ENCODE results near the gene CFAP68.
A peak's percentile ranks its signal among the peaks of the same experiment; 100 is the strongest.
"Not testable (repeated sequence)": the region's sequence is repeated elsewhere in the genome, so short reads cannot be mapped to it uniquely, and the experiment has no call there.

The CFAP68 gene

DNA sequence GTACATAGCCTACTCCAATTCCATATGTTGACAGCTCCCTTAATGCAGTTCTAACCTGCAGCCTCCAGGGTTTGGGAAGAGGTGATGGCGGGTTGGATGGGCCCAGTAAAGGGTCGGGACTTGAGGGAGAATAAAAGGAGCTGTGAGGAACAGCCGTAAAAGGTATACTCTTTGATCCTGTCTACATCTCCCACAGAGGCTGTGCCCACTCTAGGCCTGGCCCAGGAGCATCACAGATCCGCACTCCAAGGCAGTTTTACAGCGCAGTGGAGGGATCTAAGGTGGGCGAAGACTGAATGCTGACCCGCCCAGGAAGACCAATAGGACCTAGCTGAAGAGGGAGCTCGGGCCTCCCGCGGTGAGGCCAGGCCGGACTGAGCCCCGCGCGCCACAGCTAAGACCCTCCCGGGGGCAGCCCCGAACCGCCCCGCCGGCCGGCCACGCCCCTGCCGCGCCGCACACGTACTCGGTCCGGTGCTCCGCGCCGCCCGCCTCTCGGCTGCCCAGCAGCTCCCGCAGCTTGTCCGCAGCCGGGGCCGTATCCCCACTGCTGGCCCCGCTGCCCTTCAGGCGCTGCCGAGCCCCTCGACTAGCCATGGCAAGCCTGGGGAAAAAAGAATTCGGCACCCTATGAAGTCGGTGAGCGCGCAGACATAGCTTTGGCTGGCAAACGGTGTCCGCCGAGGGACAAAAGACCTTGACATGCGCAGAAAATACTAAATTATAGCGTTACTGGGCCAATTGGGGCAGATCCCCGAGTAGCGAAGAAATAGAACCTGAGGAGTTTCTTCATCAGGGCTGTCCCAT lies 8.3 kb upstream of the CFAP68 start, which contains the start of gene ALG9:
TSS of gene ALG9 (minus strand) at position 696 of the 807 bp plus-strand sequence. CDS start at position 597, 99 bp downstream.
- H3K27ac ChIP-seq: peak within 1 kb of the TSS; percentile 81
- TF ChIP-seq, protein P1, sequence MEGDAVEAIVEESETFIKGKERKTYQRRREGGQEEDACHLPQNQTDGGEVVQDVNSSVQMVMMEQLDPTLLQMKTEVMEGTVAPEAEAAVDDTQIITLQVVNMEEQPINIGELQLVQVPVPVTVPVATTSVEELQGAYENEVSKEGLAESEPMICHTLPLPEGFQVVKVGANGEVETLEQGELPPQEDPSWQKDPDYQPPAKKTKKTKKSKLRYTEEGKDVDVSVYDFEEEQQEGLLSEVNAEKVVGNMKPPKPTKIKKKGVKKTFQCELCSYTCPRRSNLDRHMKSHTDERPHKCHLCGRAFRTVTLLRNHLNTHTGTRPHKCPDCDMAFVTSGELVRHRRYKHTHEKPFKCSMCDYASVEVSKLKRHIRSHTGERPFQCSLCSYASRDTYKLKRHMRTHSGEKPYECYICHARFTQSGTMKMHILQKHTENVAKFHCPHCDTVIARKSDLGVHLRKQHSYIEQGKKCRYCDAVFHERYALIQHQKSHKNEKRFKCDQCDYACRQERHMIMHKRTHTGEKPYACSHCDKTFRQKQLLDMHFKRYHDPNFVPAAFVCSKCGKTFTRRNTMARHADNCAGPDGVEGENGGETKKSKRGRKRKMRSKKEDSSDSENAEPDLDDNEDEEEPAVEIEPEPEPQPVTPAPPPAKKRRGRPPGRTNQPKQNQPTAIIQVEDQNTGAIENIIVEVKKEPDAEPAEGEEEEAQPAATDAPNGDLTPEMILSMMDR (conservative IDR thresholded peaks at IDR 0.05): peak; percentile 44

DNA sequence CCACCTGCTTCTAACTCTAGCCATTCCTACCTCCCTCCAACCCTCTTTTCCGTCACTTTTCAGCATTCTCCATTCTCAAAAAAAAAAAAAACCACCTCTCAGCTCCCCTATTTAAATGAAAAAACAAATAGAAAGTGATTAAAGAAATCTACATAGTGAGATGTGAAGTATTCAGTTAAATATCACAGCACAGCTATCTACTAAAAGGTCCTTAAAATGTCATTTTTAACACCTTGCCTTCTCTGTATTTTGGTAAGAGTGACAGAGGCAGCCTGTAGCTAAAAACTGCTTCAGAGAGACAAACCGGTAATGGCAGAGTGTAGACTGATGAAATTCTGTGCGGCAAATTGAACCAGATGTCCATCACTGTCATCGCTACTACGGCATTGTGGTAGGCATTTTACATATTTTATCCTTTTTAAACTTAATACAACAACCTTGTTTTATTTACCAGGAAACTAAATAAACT lies 7.6 kb upstream of the CFAP68 start:
- TF ChIP-seq, protein P1 (conservative IDR thresholded peaks at IDR 0.05): no peak
- peak overlapping the region; percentile 81 for H3K27ac ChIP-seq

DNA sequence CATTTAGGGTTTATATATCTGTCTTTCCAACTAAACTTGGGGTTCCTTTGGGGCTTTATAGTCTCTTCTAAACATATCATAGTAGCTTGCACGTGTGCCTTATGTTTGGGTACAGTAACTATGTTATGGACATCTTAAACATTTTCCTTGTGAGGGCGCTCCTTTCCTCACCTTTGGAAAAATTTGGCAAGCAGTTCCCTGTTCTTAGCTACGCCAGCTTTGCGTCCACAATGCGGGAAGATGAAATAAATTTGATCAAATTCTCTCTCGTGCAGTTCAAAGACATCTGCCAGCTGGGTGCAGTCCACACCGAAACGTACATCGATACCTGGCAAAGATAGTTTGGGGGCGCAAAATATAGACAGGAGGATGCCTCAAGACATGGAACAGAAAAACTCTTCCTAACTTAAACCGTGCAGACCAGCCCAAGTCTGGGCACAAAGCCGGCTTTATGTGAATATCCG lies 924 bp upstream of the CFAP68 start:
- TF ChIP-seq, protein P1 (conservative IDR thresholded peaks at IDR 0.05): no peak
- H3K27ac ChIP-seq: peak overlapping the region; percentile 87

DNA sequence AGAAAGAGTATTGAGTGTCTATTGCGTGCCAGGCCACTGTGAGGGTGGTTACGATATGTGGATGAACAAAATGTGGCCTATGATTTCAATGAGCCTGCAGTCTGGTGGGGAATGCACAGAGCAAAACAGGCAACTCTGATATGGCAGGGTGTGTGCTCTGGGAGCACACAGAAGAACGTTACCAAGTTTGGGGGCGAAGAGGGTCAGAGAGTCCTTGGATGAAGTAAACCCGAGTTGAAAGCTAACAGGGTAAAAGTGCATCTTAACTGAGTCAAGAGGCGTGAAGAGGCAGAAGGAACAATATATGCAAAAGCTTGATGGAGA lies 258 bp downstream of the CFAP68 start:
- TF ChIP-seq, protein P1 (conservative IDR thresholded peaks at IDR 0.05): no peak
- H3K27ac ChIP-seq: peak overlapping the region; percentile 87

DNA sequence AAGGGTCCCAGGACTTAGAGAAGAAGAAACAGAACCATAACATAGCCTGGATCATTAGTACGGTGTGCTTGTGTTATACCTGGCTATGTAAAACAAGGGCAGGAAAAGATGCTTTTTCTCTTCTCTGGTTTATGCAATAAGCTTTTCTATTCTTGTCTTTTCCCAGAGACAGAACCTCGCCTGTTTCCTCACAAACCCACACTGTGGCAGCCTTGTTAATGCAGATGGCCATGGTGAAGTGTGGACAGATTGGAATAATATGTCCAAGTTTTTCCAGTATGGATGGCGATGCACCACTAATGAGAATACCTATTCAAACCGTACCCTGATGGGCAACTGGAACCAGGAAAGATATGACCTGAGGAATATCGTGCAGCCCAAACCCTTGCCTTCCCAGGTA lies 2.9 kb downstream of the CFAP68 start:
- TF ChIP-seq, protein P1 (conservative IDR thresholded peaks at IDR 0.05): no peak
- no peak overlapping the region for H3K27ac ChIP-seq

DNA sequence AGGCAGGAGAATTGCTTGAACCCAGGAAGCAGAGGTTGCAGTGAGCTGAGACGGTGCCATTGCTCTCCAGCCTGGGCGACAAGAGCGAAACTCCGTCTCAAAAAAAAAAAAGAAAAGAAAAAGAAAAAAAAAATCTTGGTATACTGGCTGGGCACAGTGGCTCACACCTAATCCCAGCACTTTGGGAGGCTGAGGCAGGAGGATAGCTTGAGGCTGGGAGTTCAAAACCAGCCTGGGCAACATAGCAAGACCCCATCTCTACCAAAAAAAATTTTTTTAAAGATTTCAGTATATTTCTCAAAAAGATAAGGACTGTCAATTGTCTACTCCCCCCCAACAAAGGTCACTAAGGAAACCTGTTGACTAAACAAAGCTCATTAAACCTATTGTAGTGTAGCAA lies 5.7 kb downstream of the CFAP68 start:
- not testable (repeated sequence) for H3K27ac ChIP-seq

DNA sequence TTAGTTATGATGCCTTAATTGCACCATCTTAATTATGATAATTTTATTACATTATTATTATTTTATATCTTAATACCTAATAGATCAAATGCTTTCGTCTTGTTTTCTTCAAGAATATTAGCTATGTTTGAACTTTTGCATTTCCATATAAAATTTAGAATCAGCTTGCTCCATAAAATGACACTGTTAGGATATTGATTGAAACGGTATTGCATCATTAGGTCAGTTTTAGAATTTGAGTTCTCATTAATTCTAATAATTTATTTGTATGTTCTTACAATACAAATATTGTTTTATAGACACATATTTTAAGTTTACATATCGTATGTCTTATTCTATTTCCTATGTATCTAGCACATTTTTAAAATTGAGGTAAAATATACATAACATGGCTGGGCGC lies 6.7 kb downstream of the CFAP68 start:
- TF ChIP-seq, protein P1 (conservative IDR thresholded peaks at IDR 0.05): no peak
- H3K27ac ChIP-seq: no peak overlapping the region

DNA sequence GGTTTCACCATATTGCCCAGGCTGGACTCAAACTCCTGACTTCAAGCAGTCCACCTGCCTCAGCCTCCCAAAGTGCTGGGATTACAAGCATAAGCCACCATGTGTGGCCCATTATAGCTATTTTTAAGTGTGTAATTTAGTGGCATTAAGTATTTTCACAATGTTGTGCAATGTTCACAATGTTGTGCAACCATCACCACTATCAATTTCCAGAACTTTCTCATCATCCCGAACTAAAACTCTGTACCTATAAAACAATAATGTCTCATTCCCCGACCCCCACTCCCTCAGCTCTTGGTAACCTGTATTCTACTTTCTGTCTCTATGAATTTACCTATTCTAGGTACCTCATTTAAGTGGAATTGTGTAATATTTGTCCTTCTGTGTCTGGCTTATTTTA lies 7.5 kb downstream of the CFAP68 start:
- TF ChIP-seq, protein P1 (conservative IDR thresholded peaks at IDR 0.05): no peak
- no peak overlapping the region for H3K27ac ChIP-seq

All from VCaP (cell line).